ENCODE data around the gene DPPA3.
"Not testable (repeated sequence)": the region's sequence is repeated elsewhere in the genome, so short reads cannot be mapped to it uniquely, and the experiment has no call there.

Gene DPPA3

GRCh38 chr12:7729746-7730145, 18.5 kb downstream of the DPPA3 start:
- DNase-seq (ENCODE audit: low read depth in 4 of 4, low spot score in 1 of 4), result no peak

GRCh38 chr12:7730984-7731383, 19.8 kb downstream of the DPPA3 start:
- DNase-seq (ENCODE audit: low read depth in 4 of 4, low spot score in 1 of 4), result not testable (repeated sequence)

GRCh38 chr12:7731486-7731885, 20.3 kb downstream of the DPPA3 start:
- no peak for DNase-seq (ENCODE audit: low read depth in 4 of 4, low spot score in 1 of 4)

- no peak for DNase-seq (ENCODE audit: low read depth in 4 of 4, low spot score in 1 of 4)
Measured at GRCh38 chr12:7732993-7733392, 21.8 kb downstream of the DPPA3 start.

GRCh38 chr12:7747246-7747645, 36.0 kb downstream of the DPPA3 start, which contains the start of gene CLEC4C:
Gene CLEC4C (minus strand): TSS chr12:7747375. CDS start chr12:7747348, 27 bp downstream.
- DNase-seq (ENCODE audit: low read depth in 4 of 4, low spot score in 1 of 4), result no peak

- no peak for DNase-seq (ENCODE audit: low read depth in 4 of 4, low spot score in 1 of 4)
Measured at GRCh38 chr12:7748852-7749251, 37.6 kb downstream of the DPPA3 start.

- no peak for DNase-seq (ENCODE audit: low read depth in 4 of 4, low spot score in 1 of 4)
Measured at GRCh38 chr12:7749442-7749841, 38.2 kb downstream of the DPPA3 start.

- DNase-seq (ENCODE audit: low read depth in 4 of 4, low spot score in 1 of 4), result no peak
Measured at GRCh38 chr12:7750350-7750749, 39.1 kb downstream of the DPPA3 start.

GRCh38 chr12:7751394-7751793, 40.2 kb downstream of the DPPA3 start:
- DNase-seq (ENCODE audit: low read depth in 4 of 4, low spot score in 1 of 4), result no peak

- DNase-seq (ENCODE audit: low read depth in 4 of 4, low spot score in 1 of 4), result not testable (repeated sequence)
Measured at GRCh38 chr12:7751941-7752922, 41.0 kb downstream of the DPPA3 start.

GRCh38 chr12:7755668-7756067, 44.4 kb downstream of the DPPA3 start:
- DNase-seq (ENCODE audit: low read depth in 4 of 4, low spot score in 1 of 4), result not testable (repeated sequence)

- DNase-seq (ENCODE audit: low read depth in 4 of 4, low spot score in 1 of 4), result no peak
Measured at GRCh38 chr12:7756993-7757392, 45.8 kb downstream of the DPPA3 start.

GRCh38 chr12:7758766-7759140, 47.5 kb downstream of the DPPA3 start:
- no peak for DNase-seq (ENCODE audit: low read depth in 4 of 4, low spot score in 1 of 4)
